IMR-90 (cell line): ENCODE data around the gene CAST. TPM values are rescaled to one million over a fixed set of nuclear protein-coding genes. Genes with fewer than 3 reads are reported as not detected.
"Not testable (repeated sequence)": the region's sequence is repeated elsewhere in the genome, so short reads cannot be mapped to it uniquely, and the experiment has no call there.

ENCODE experiments used
- ATAC-seq: fragments of 200-7000 bp; cut with Tn5 transposase; 2 replicates; pipeline ENCODE4 v1.9.1; 2020; ENCODE audit warnings: low read depth, mild to moderate bottlenecking, moderate library complexity
- BruUV-seq: library from RNA; stranded (reverse); fragments of 400-500 nt; replicated peaks from 2 replicates; lab custom pipeline; 2021; lab: Mats Ljungman, UMichigan
- CTCF ChIA-PET: fragments of 300-600 bp; formaldehyde crosslinking; extraction: SDS; loops from one replicate; lab custom pipeline; 2021; ENCODE audit warnings: antibody characterized with exemption; lab: Yijun Ruan, JAX
- POLR2A ChIA-PET: fragments of 300-600 bp; sonication (Branson Sonifier 250); formaldehyde crosslinking; loops from one replicate; lab custom pipeline; 2022; ENCODE audit warnings: antibody characterized with exemption; ENCODE audit not compliant: unreplicated experiment; lab: Charles Lee
- DNase-seq: peaks from one replicate; pipeline ENCODE4 v3.0.0; 2013
- H2AFZ ChIP-seq: replicated peaks from 2 replicates; pipeline ENCODE3; 2013; ENCODE audit warnings: low read length, mild to moderate bottlenecking; ENCODE audit not compliant: poor library complexity
- H2AK5ac ChIP-seq: 2 replicates; pipeline ENCODE4 v1.6.1; 2013; ENCODE audit warnings: low read depth, low read length, inconsistent platforms
- H2AK9ac ChIP-seq: replicated peaks from 2 replicates; pipeline ENCODE3; 2013; ENCODE audit warnings: mild to moderate bottlenecking, low read depth, low read length, moderate library complexity; ENCODE audit not compliant: poor library complexity
- H2BK120ac ChIP-seq: 2 replicates; pipeline ENCODE4 v1.6.1; 2013; ENCODE audit warnings: low read depth, low read length, inconsistent platforms
- H2BK15ac ChIP-seq: 3 replicates; pipeline ENCODE4 v1.6.1; 2013; ENCODE audit warnings: low read depth, low read length, inconsistent platforms
- H2BK20ac ChIP-seq: 2 replicates; pipeline ENCODE4 v1.6.1; 2013; ENCODE audit warnings: low read depth, mild to moderate bottlenecking, inconsistent platforms, low read length, moderate library complexity
- H2BK5ac ChIP-seq: 2 replicates; pipeline ENCODE4 v1.6.1; 2013; ENCODE audit warnings: mild to moderate bottlenecking, low read depth, low read length, inconsistent platforms; ENCODE audit not compliant: poor library complexity, severe bottlenecking
- H3K14ac ChIP-seq: replicated peaks from 2 replicates; pipeline ENCODE4 v1.6.1; 2013; ENCODE audit warnings: low read depth, low read length, inconsistent platforms
- H3K18ac ChIP-seq: 2 replicates; pipeline ENCODE4 v1.6.1; 2013; ENCODE audit warnings: low read depth, low read length, control low read depth
- H3K23ac ChIP-seq: 2 replicates; pipeline ENCODE4 v1.6.1; 2013; ENCODE audit warnings: low read depth, low read length, inconsistent platforms
- H3K27ac ChIP-seq: 2 replicates; pipeline ENCODE4 v1.5.1; 2013; ENCODE audit warnings: mild to moderate bottlenecking, control low read depth, low read length; ENCODE audit not compliant: insufficient read depth
- H3K27me3 ChIP-seq: 2 replicates; pipeline ENCODE4 v1.6.1; 2013; ENCODE audit warnings: low read length; ENCODE audit not compliant: control insufficient read depth, insufficient read depth
- H3K36me3 ChIP-seq: 2 replicates; pipeline ENCODE4 v1.6.1; 2013; ENCODE audit warnings: low read length, mixed read lengths; ENCODE audit not compliant: control insufficient read depth, insufficient read depth
- H3K4ac ChIP-seq: 2 replicates; pipeline ENCODE4 v1.6.1; 2013; ENCODE audit warnings: low read depth, low read length, inconsistent platforms
- H3K4me1 ChIP-seq: 2 replicates; pipeline ENCODE4 v1.6.1; 2013; ENCODE audit warnings: low read length, mixed read lengths; ENCODE audit not compliant: control insufficient read depth, insufficient read depth
- H3K4me2 ChIP-seq: 2 replicates; pipeline ENCODE4 v1.6.1; 2013; ENCODE audit warnings: low read depth, mild to moderate bottlenecking, control low read depth, low read length, moderate library complexity
- H3K4me3 ChIP-seq: 2 replicates; pipeline ENCODE4 v1.5.1; 2013; ENCODE audit warnings: low read depth, mild to moderate bottlenecking, control low read depth, low read length, moderate library complexity; ENCODE audit not compliant: insufficient read depth
- H3K56ac ChIP-seq: 2 replicates; pipeline ENCODE4 v1.6.1; 2013; ENCODE audit warnings: low read length, inconsistent platforms; ENCODE audit not compliant: insufficient read depth; ENCODE audit errors: extremely low read depth
- H3K79me1 ChIP-seq, 2 experiments: 2 replicates each; pipeline ENCODE4 v1.6.1; 2013; ENCODE audit warnings: low read length in 2 of 2, inconsistent platforms in 1 of 2, low read depth in 1 of 2
- H3K9ac ChIP-seq: 2 replicates; pipeline ENCODE4 v1.6.1; 2013; ENCODE audit warnings: low read depth, low read length, control low read depth
- H3K9me1 ChIP-seq: 2 replicates; pipeline ENCODE4 v1.6.1; 2013; ENCODE audit warnings: low read length, inconsistent platforms; ENCODE audit not compliant: insufficient read depth
- H3K9me3 ChIP-seq: 2 replicates; pipeline ENCODE4 v1.6.1; 2013; ENCODE audit warnings: low read length; ENCODE audit not compliant: control insufficient read depth, insufficient read depth
- H4K20me1 ChIP-seq: 2 replicates; pipeline ENCODE4 v1.6.1; 2013; ENCODE audit warnings: low read length, inconsistent platforms; ENCODE audit not compliant: insufficient read depth
- H4K5ac ChIP-seq: 2 replicates; pipeline ENCODE4 v1.6.1; 2013; ENCODE audit warnings: mild to moderate bottlenecking, low read depth, low read length, control low read depth
- H4K8ac ChIP-seq, 2 experiments: 2 replicates each; pipeline ENCODE4 v1.6.1; 2013; ENCODE audit warnings: low read depth in 2 of 2, low read length in 2 of 2, control low read depth in 1 of 2, inconsistent platforms in 1 of 2
- H4K91ac ChIP-seq: 2 replicates; pipeline ENCODE4 v1.6.1; 2013; ENCODE audit warnings: low read depth, low read length, inconsistent platforms; ENCODE audit not compliant: insufficient read depth
- WGBS, 2 experiments: methylation state at CpG; one replicate each; pipeline versions ENCODE4 v1.1.5 to v1.1.7; 2013; ENCODE audit warnings: missing lambda C conversion rate in 2 of 2; ENCODE audit not compliant: insufficient read length in 1 of 2; ENCODE audit errors: extremely low coverage in 2 of 2; 5-methylcytosine and 5-hydroxymethylcytosine counted together
- dilution Hi-C: fragments of 300-500 bp; cut with HindIII; formaldehyde crosslinking; loops from one replicate; pipeline ENCODE4 v1.14.3; 2018; ENCODE audit warnings: low sequenced_read_pairs; ENCODE audit not compliant: unreplicated experiment
- in situ Hi-C: fragments of 300-500 bp; cut with MboI; formaldehyde crosslinking; loops from 3 replicates; pipeline ENCODE4 v1.14.3; 2019; ENCODE audit warnings: low sequenced_read_pairs, inconsistent platforms, mixed read lengths
- intact Hi-C: fragments of 100-400 bp; cut with micrococcal nuclease; formaldehyde crosslinking; loops from 2 replicates; pipeline ENCODE4 v1.10.0; 2022
- polyA plus RNA-seq, 3 experiments: library from polyadenylated mRNA; depleted of rRNA; stranded (reverse); fragments of >200 nt; gene quantifications; 2 replicates each; pipeline ENCODE4 v1.2.3, GENCODE V29; 2012; ENCODE audit warnings: low replicate concordance in 1 of 3
- total RNA-seq: library from RNA; depleted of rRNA; stranded (reverse); fragments of >200 nt; gene quantifications from 2 replicates; pipeline ENCODE4 v1.2.3, GENCODE V29; 2012

Gene CAST
- total and polyA plus RNA-seq, 2 of the 4 experiments (the other 2 are of a cell fraction) = 91.3 to 128 TPM

DNA sequence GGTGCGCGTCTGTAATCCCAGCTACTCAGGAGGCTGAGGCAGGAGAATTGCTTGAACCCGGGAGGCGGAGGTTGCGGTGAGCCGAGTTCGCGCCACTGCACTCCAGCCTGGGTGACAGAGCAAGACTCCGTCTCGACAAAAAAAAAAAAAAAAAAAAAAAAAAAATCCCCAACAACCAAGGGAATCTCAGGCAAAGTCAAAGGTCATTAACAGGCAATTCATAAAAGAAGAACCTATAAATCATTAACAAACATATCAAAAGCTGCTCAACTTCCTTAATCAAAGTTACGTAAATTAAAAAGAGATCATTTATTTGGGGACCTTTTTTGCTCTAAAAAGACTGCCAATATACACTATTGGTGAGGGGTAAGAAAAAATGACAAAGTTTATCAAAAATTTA, 139.5 kb downstream of the CAST start:
- BruUV-seq, H3K23ac ChIP-seq, H2BK120ac ChIP-seq, H3K9me3 ChIP-seq, H3K14ac ChIP-seq, ATAC-seq, H2AK9ac ChIP-seq, H3K56ac ChIP-seq, H3K27ac ChIP-seq, H4K91ac ChIP-seq, H2BK5ac ChIP-seq, H4K5ac ChIP-seq, H3K18ac ChIP-seq, H3K4me2 ChIP-seq, H3K9ac ChIP-seq, H2BK15ac ChIP-seq, H4K8ac ChIP-seq, POLR2A ChIA-PET, H2AK5ac ChIP-seq, H2AFZ ChIP-seq, H3K27me3 ChIP-seq, H3K4ac ChIP-seq, H4K20me1 ChIP-seq, H2BK20ac ChIP-seq, CTCF ChIA-PET, H3K4me3 ChIP-seq, H3K9me1 ChIP-seq, H3K4me1 ChIP-seq, in situ Hi-C loops, DNase-seq, dilution Hi-C loops, intact Hi-C loops: not testable (repeated sequence)
- peaks cover 8 to 26% of the 10 kb centered on the region in 2 experiments; a peak in 3 of 4 replicates for H3K79me1 ChIP-seq
- H3K36me3 ChIP-seq = peaks cover 19% of the 10 kb centered on the region
- no CpG with 5 or more reads among the region's 11 CpGs for WGBS, 2 experiments
